ENCODE results near the gene MBOAT2. TPM values are rescaled to one million over a fixed set of nuclear protein-coding genes. Genes with fewer than 3 reads are reported as not detected.

Gene MBOAT2
- total and polyA plus RNA-seq, 2 donors (not counting 1 experiment from before 2014, with no cell fraction given), result 0.24 to 1.3 TPM

DNA sequence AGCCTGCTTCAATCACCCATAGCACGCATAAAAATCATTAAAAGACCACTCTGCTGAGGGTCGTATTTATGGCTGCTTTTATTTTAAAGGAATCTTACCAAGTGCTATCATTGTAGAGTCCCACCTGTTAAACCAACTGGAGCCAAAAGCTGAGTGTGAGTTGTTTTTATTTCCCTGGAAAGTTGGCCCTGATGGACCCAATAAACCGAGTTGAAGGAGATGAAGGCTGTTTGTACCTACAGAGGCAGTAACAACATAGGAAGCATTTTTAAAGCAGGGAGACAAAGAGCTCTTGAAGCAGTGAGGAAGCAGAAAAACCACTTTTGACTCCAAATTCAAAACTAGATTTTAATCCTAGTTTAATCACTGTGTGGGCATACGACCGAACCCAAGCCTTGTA, 6.4 kb downstream of the MBOAT2 start:
- Histone ChIP-seq H2AFZ (ENCODE audit: insufficient read depth, low read depth, low read length, poor library complexity, severe bottlenecking) (no peak overlapping the region), H3K79me2 (ENCODE audit: control insufficient read depth, insufficient read depth, low read length) (no peaks in the 10 kb centered on the region), H3K4me2 (replicated peaks; ENCODE audit: low read depth, low read length, poor library complexity, severe bottlenecking) (no peak overlapping the region), H3K36me3 (replicated peaks in 1 of 2; ENCODE audit: control extremely low read depth in 1 of 2, control insufficient read depth in 1 of 2, extremely low read depth in 1 of 2, insufficient read depth in 2 of 2, low read length in 1 of 2) (no peaks in the 10 kb centered on the region), H3K9me3 (ENCODE audit: control extremely low read depth in 1 of 3, control insufficient read depth in 2 of 3, insufficient read depth in 1 of 3, low read length in 2 of 3) (no peaks in the 10 kb centered on the region), H3K27me3 (replicated peaks in 1 of 4; ENCODE audit: control extremely low read depth in 1 of 4, control insufficient read depth in 3 of 4, insufficient read depth in 4 of 4, low read length in 3 of 4) (peaks cover 0 to 6% (median under 1%) of the 10 kb centered on the region in 4 experiments), H3K9ac (ENCODE audit: low read length) (no peak overlapping the region), H3K27ac (ENCODE audit: low read length in 2 of 2) (no peak overlapping the region), H4K20me1 (ENCODE audit: control insufficient read depth, insufficient read depth, low read length, poor library complexity, severe bottlenecking) (no peaks in the 10 kb centered on the region), H3K4me3 (ENCODE audit: control extremely low read depth in 1 of 5, extremely low read depth in 1 of 5, insufficient read depth in 1 of 5, low read depth in 2 of 5, low read length in 4 of 5) (no peak overlapping the region), H3K4me1 (ENCODE audit: control insufficient read depth in 2 of 2, insufficient read depth in 2 of 2, low read length in 2 of 2) (peaks cover 0 to under 1% of the 10 kb centered on the region in 2 donors)
- peaks cover under 1% of the 10 kb centered on the region for H3K27me3 Mint-ChIP-seq
- ChIA-PET CTCF (no interaction called here), POLR2A (no interaction called here)
- 100% methylated on average over 1 of the region's 5 CpGs for WGBS (ENCODE audit: insufficient coverage)
- H3K4me3 Mint-ChIP-seq, result no peak overlapping the region
- DNase-seq, result no peak
- intact Hi-C loops (cut with micrococcal nuclease), result no loop called here
- H3K4me1 Mint-ChIP-seq, result no peaks in the 10 kb centered on the region
- ATAC-seq (ENCODE audit: low read depth), result no peak
- no peaks in the 10 kb centered on the region for H3K9me3 Mint-ChIP-seq (ENCODE audit: insufficient read depth)
- TF ChIP-seq EZH2 (IDR thresholded peaks at IDR 0.05; ENCODE audit: borderline replicate concordance, insufficient read depth, low read depth, low read length, poor library complexity, severe bottlenecking), result no peak
- TF ChIP-seq, protein P1, sequence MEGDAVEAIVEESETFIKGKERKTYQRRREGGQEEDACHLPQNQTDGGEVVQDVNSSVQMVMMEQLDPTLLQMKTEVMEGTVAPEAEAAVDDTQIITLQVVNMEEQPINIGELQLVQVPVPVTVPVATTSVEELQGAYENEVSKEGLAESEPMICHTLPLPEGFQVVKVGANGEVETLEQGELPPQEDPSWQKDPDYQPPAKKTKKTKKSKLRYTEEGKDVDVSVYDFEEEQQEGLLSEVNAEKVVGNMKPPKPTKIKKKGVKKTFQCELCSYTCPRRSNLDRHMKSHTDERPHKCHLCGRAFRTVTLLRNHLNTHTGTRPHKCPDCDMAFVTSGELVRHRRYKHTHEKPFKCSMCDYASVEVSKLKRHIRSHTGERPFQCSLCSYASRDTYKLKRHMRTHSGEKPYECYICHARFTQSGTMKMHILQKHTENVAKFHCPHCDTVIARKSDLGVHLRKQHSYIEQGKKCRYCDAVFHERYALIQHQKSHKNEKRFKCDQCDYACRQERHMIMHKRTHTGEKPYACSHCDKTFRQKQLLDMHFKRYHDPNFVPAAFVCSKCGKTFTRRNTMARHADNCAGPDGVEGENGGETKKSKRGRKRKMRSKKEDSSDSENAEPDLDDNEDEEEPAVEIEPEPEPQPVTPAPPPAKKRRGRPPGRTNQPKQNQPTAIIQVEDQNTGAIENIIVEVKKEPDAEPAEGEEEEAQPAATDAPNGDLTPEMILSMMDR (IDR thresholded peaks at IDR 0.05), result no peak
- H3K27ac Mint-ChIP-seq, result no peak overlapping the region

DNA sequence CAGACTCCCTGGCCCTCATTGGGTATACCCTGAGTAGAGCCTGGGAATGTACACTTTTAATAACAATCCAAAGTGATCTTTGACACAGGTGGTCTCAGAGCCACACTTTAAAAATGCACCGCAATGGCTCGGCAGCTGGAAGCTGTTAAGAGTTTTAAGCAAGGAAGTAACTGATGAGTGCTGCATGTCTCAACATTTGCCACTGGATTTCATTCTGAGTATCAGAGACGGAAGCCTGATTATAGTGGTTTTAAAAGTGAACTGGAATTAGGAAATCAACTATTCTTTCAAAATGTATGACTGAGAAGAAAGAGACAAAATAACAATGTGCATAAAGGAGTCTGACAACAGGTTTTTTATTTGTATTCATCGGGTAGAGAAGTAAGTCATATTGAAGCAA, 7.5 kb downstream of the MBOAT2 start:
- Histone ChIP-seq H3K4me1 (ENCODE audit: control insufficient read depth in 2 of 2, insufficient read depth in 2 of 2, low read length in 2 of 2) (no peaks in the 10 kb centered on the region), H3K27me3 (replicated peaks in 1 of 4; ENCODE audit: control extremely low read depth in 1 of 4, control insufficient read depth in 3 of 4, insufficient read depth in 4 of 4, low read length in 3 of 4) (peaks cover 0 to 3% (median 0%) of the 10 kb centered on the region in 4 experiments), H3K4me2 (replicated peaks; ENCODE audit: low read depth, low read length, poor library complexity, severe bottlenecking) (no peak overlapping the region), H3K36me3 (replicated peaks in 1 of 2; ENCODE audit: control extremely low read depth in 1 of 2, control insufficient read depth in 1 of 2, extremely low read depth in 1 of 2, insufficient read depth in 2 of 2, low read length in 1 of 2) (no peaks in the 10 kb centered on the region), H3K4me3 (ENCODE audit: control extremely low read depth in 1 of 5, extremely low read depth in 1 of 5, insufficient read depth in 1 of 5, low read depth in 2 of 5, low read length in 4 of 5) (no peak overlapping the region), H3K9ac (ENCODE audit: low read length) (no peak overlapping the region), H3K9me3 (ENCODE audit: control extremely low read depth in 1 of 3, control insufficient read depth in 2 of 3, insufficient read depth in 1 of 3, low read length in 2 of 3) (no peaks in the 10 kb centered on the region), H2AFZ (ENCODE audit: insufficient read depth, low read depth, low read length, poor library complexity, severe bottlenecking) (no peak overlapping the region), H4K20me1 (ENCODE audit: control insufficient read depth, insufficient read depth, low read length, poor library complexity, severe bottlenecking) (no peaks in the 10 kb centered on the region), H3K79me2 (ENCODE audit: control insufficient read depth, insufficient read depth, low read length) (no peaks in the 10 kb centered on the region), H3K27ac (ENCODE audit: low read length in 2 of 2) (no peak overlapping the region)
- no peak for TF ChIP-seq EZH2 (IDR thresholded peaks at IDR 0.05; ENCODE audit: borderline replicate concordance, insufficient read depth, low read depth, low read length, poor library complexity, severe bottlenecking)
- TF ChIP-seq, protein P1 (IDR thresholded peaks at IDR 0.05), result no peak
- CTCF ChIA-PET, result interaction anchor here (0.6 kb wide), 1 partner anchor 1673 kb away, joined by 3 read pairs; no protein-coding TSS in a partner anchor
- no peak for DNase-seq
- WGBS (ENCODE audit: insufficient coverage), result 100% methylated on average over 2 of the region's 4 CpGs
- Mint-ChIP-seq H3K4me1 (no peaks in the 10 kb centered on the region), H3K9me3 (ENCODE audit: insufficient read depth) (no peaks in the 10 kb centered on the region), H3K27me3 (no peaks in the 10 kb centered on the region), H3K4me3 (no peak overlapping the region), H3K27ac (no peak overlapping the region)
- intact Hi-C loops (cut with micrococcal nuclease), result no loop called here
- POLR2A ChIA-PET, result no interaction called here
- ATAC-seq (ENCODE audit: low read depth), result no peak

Measured in B cell (primary cell).